MV-4-11 (cell line): ENCODE results near the gene GH1.

Experiments
- DNase-seq: peaks from one replicate; lab custom pipeline; 2025; lab: John Stamatoyannopoulos, UW

The GH1 gene

GRCh38 chr17:63944736-63945499, 26.3 kb upstream of the GH1 start:
- DNase-seq: no peak

DNA sequence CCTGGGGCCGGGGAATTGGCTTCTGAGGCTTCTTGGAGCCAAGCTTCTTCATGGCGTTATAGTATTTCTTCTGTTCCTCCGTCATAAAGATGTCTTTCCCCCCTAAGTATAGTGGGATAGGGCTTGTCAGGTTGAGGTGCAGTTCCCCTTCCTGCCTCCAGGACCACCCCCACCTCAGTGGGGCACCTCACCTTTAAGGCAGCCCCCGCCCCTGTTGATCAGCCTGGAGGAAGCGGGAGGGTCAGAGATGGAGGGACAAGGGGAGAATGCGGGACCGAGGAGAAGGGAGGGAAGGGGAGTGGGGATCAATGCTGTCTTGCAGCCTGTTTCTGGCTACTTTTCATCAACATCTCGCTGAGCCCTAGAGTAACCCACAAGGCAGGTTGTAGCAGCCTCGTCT, 25.1 kb upstream of the GH1 start:
- no peak for DNase-seq

GRCh38 chr17:63942309-63942985, 23.8 kb upstream of the GH1 start:
- no peak for DNase-seq

- DNase-seq: no peak
Observed at GRCh38 chr17:63941751-63942150, 23.1 kb upstream of the GH1 start.

DNA sequence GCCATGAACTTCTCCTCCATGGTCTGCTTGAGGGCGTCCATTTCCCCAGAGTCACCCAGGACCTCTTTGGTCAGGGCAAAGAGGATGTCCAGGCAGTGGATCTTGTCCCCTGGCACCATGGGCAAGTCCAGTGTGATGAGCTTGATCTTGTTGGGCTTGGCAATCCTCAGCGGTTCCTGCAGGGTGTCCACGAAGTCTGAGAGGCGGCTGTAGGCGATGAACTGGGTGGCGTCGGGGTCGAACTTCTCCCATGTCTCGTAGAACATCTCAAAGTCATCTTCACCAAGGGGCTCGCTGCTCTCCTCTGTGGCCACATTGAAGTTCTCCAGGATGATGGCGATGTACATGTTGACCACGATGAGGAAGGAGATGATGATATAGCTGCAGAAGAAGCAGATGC, 22.5 kb upstream of the GH1 start:
- no peak for DNase-seq

GRCh38 chr17:63940584-63940983, 21.9 kb upstream of the GH1 start:
- no peak for DNase-seq

DNA sequence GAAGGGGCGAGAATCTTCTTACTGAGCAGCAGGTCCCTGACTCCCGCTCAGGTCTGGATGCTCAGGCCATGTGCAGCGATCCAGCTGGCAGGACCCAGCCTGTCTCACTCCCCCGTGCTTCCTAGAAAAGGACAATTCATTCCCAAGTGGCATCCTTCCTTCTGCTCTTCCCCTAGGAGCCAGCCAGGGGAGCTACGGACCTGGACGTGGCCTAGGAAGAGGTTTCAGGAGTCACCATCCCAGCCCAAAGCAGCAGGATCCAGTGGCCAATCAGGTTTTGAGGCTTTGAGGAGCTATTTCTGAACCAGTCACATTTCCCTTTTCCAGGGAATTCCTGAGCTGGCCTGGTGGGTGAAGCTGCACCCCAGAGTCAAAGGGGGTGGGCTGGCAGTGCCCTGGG, 21.2 kb upstream of the GH1 start:
- DNase-seq: no peak

DNA sequence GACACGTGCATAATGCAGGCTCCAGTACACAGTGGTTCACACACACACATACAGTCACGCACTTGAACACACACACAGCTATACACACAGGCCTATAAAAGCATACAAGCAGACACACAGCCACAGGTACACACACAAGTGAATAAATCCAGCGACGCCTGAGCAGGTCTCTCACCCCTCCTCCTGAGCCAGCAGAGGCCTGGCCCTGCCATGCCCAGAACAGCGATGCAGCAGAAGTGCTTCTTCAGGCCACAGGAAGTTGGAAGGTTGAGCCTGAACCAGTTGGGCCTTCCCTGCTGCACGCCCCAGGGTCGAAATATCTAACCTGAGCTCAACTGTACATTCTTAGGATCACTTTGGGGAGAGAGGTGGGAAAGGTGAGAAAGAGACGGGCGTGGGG, 20.8 kb upstream of the GH1 start:
- DNase-seq: no peak

- no peak for DNase-seq
Observed at GRCh38 chr17:63937920-63938319, 19.3 kb upstream of the GH1 start.

- no peak for DNase-seq
Observed at GRCh38 chr17:63937319-63937718, 18.7 kb upstream of the GH1 start.

GRCh38 chr17:63934183-63935112, 15.8 kb upstream of the GH1 start:
- peak; percentile 40 for DNase-seq

DNA sequence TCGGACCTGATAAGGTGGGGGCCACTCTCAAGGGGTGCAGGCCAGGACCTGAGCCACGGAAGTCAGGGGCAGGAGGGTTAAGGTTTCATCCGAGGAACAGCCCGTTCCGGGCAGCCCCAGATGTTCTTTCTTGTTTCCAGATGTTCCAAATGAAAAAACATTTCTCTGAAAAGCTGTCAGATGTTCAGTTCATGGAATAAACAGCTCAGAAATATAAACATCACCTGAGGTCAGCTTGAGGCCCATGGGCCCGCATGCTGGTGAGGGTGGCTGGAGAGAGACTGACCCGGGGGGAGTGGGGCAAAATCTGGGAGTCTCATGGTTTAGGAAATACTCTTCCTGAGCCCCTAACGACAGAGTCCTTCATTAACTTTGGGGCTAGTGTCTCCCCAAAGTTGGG, 15.0 kb upstream of the GH1 start:
- no peak for DNase-seq

GRCh38 chr17:63932721-63933120, 14.1 kb upstream of the GH1 start:
- no peak for DNase-seq

- no peak for DNase-seq
Observed at GRCh38 chr17:63931981-63932561, 13.4 kb upstream of the GH1 start, which contains the start of gene CD79B. TSS of gene CD79B (minus strand) at chr17:63932331. CDS start at chr17:63932261, 70 bp downstream.

- DNase-seq: peak; percentile 61
Observed at GRCh38 chr17:63930951-63931575, 12.4 kb upstream of the GH1 start.

- DNase-seq: no peak
Observed at GRCh38 chr17:63929860-63930766, 11.5 kb upstream of the GH1 start.

- no peak for DNase-seq
Observed at GRCh38 chr17:63928966-63929695, 10.5 kb upstream of the GH1 start.

DNA sequence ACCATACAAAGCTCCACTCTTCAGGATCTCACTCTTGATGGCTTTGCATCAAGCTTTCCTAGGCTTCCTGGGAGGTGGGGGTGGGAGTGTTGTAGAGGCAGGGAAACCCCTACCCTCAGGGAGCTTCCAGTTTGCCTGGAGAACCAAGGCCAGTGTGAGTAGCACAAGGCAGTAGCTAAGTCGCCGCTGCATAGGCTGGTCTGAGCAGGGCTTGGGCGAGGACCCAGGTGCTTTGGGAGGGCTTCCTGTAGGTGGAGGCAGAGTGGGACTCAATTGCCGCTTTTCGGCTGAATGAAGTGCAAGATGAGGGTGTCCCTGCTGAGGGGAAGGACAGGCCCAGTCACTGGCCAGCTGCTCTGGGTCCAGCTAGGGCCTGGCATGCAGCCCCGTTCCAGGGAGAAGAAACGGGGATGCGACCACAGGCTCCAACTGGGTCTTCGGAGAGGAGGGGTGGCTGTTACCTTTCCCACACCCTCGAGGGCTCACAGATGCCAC, 9.6 kb upstream of the GH1 start:
- no peak for DNase-seq

DNA sequence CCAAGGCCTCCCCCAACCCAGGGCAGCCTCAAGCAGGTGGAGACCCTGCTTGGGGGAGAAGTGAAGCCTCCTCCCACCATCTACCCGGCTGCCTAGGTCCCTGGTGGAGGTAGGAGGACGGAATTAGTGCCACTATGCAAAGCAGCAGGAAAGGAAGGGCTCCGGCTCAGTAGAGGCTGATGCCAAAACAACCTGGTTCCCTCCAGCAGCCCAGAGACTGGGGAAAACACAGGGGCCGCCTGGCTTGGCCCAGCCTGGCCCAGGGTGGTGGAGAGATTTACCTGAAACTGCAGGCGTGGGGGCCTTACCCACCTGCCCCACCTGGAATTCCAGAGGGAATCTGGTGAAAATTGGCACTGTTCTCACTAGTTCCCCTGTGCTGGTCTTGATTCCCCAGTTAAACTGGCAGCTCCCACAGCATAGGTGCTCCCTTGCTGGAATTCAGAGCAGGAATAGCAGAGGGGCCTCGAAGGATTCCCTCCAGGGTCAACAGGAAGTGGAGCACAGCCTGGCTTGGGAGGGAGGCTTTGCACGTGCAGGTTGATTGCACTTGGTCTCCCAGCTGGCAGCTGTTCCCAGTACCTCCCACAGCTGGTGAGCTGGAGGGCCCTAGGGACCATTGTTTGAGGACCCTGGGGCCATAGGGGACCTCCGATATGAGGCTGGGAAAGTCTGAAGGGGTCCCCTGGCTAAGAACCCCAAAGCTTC, 9.0 kb upstream of the GH1 start:
- no peak for DNase-seq
